Panc1 (cell line): ENCODE measurements around the gene GJA4. TPM values are rescaled to one million over a fixed set of nuclear protein-coding genes. Genes with fewer than 3 reads are reported as not detected.

Source experiments
- ATAC-seq: fragments of 200-7000 bp; cut with Tn5 transposase; 2 replicates; pipeline ENCODE4 v1.9.1; 2020; ENCODE audit warnings: mild to moderate bottlenecking, moderate library complexity
- BruUV-seq: library from RNA; stranded (reverse); fragments of 400-500 nt; replicated peaks from 2 replicates; lab custom pipeline; 2021; lab: Mats Ljungman, UMichigan
- CTCF ChIA-PET: fragments of 300-600 bp; sonication (Branson Sonifier 250); formaldehyde crosslinking; loops from one replicate; lab custom pipeline; 2022; ENCODE audit warnings: antibody characterized with exemption; lab: Charles Lee
- POLR2A ChIA-PET: fragments of 300-600 bp; sonication (Branson Sonifier 250); formaldehyde crosslinking; loops from one replicate; lab custom pipeline; 2022; ENCODE audit warnings: antibody characterized with exemption; lab: Charles Lee
- DNase-seq: peaks from one replicate; pipeline ENCODE4 v3.0.0-alpha.2; 2010; ENCODE audit warnings: low read depth, low spot score
- H3K27ac ChIP-seq: 2 replicates; pipeline ENCODE4 v1.5.1; 2011; ENCODE audit warnings: mild to moderate bottlenecking, low read length, inconsistent platforms
- H3K27me3 ChIP-seq: fragments of 200-500 bp; sonication (Bioruptor generic); 2 replicates; pipeline ENCODE4 v1.6.0; 2014; ENCODE audit warnings: low read length, inconsistent platforms; ENCODE audit not compliant: control insufficient read depth, insufficient read depth
- H3K36me3 ChIP-seq: fragments of 200-500 bp; sonication (Bioruptor generic); 2 replicates; pipeline ENCODE4 v1.5.1; 2014; ENCODE audit warnings: inconsistent platforms, mild to moderate bottlenecking, low read length, moderate library complexity; ENCODE audit not compliant: control insufficient read depth, insufficient read depth
- H3K4me1 ChIP-seq: 2 replicates; pipeline ENCODE4 v1.5.1; 2011; ENCODE audit warnings: inconsistent platforms, mild to moderate bottlenecking, low read length, moderate library complexity; ENCODE audit not compliant: control insufficient read depth, insufficient read depth
- H3K4me3 ChIP-seq, 2 experiments: 2 replicates each; pipeline ENCODE4 v1.5.1; 2011 to 2012; ENCODE audit warnings: low read depth in 2 of 2, low read length in 2 of 2, mild to moderate bottlenecking in 2 of 2, inconsistent platforms in 1 of 2, moderate library complexity in 1 of 2
- H3K9me3 ChIP-seq: fragments of 200-500 bp; sonication (Bioruptor generic); 2 replicates; pipeline ENCODE4 v1.5.1; 2014; ENCODE audit warnings: low read depth, mild to moderate bottlenecking, inconsistent platforms, low read length, moderate library complexity; ENCODE audit not compliant: control insufficient read depth, insufficient read depth
- CTCF ChIP-seq: fragments of 450-650 bp; IDR thresholded peaks from 2 replicates; pipeline ENCODE4 v1.5.1; 2017; ENCODE audit warnings: mild to moderate bottlenecking
- POLR2AphosphoS5 ChIP-seq: IDR thresholded peaks from 2 replicates; pipeline ENCODE4 v1.6.1; 2012; ENCODE audit warnings: mild to moderate bottlenecking, low read depth, low read length, moderate library complexity
- SIN3A ChIP-seq: IDR thresholded peaks from 2 replicates; pipeline ENCODE4 v1.6.1; 2012; ENCODE audit warnings: low read depth, mild to moderate bottlenecking, low read length, moderate library complexity, borderline replicate concordance; ENCODE audit not compliant: insufficient read depth
- TCF7L2 ChIP-seq: IDR thresholded peaks from 2 replicates; pipeline ENCODE4 v1.6.1; 2011; ENCODE audit warnings: mild to moderate bottlenecking, low read depth, low read length, inconsistent platforms
- in situ Hi-C: cut with HindIII; loops from 2 replicates; pipeline ENCODE4 v1.10.0; 2016; ENCODE audit warnings: low sequenced_read_pairs, low pct_unique_long_range_greater_than_20kb
- intact Hi-C: fragments of 100-400 bp; cut with micrococcal nuclease; formaldehyde crosslinking; loops from one replicate; pipeline ENCODE4 v1.10.0; 2022; ENCODE audit not compliant: unreplicated experiment
- total RNA-seq: library from RNA; stranded (reverse); gene quantifications from one replicate; pipeline ENCODE4 v1.2.1, GENCODE V29; 2021; ENCODE audit not compliant: unreplicated experiment
- TF ChIP-seq, protein P1 (sequence below), 2 experiments: IDR thresholded peaks; 2 replicates each; pipeline ENCODE4 v1.6.1; 2011 to 2012; ENCODE audit warnings: low read depth in 2 of 2, control low read depth in 1 of 2, low read length in 1 of 2, mild to moderate bottlenecking in 1 of 2, moderate library complexity in 1 of 2; ENCODE audit not compliant: insufficient read depth in 1 of 2

The GJA4 gene
- total RNA-seq, 1 experiment from 2014 or later = not detected

GRCh38 chr1:34744851-34745250 lies 47.9 kb upstream of the GJA4 start:
- ATAC-seq (no peak), DNase-seq (no peak)
- ChIA-PET CTCF (no interaction called here), POLR2A (no interaction called here)
- no peaks in the 10 kb centered on the region for H3K9me3 ChIP-seq
- BruUV-seq = no TSS peak
- intact Hi-C loops (loop anchor here (5.0 to 10.0 kb wide), 5 partner anchors 148 to 1113 kb away; no protein-coding TSS in a partner anchor), in situ Hi-C loops (no loop called here)
- H3K27ac ChIP-seq = no peak overlapping the region
- H3K27me3 ChIP-seq = no peaks in the 10 kb centered on the region
- no peak overlapping the region for H3K4me3 ChIP-seq
- H3K4me1 ChIP-seq = no peaks in the 10 kb centered on the region
- H3K36me3 ChIP-seq = no peaks in the 10 kb centered on the region
- no peak for TF ChIP-seq SIN3A
- TF ChIP-seq POLR2AphosphoS5 = no peak
- TF ChIP-seq TCF7L2 = no peak
- TF ChIP-seq, protein P1, sequence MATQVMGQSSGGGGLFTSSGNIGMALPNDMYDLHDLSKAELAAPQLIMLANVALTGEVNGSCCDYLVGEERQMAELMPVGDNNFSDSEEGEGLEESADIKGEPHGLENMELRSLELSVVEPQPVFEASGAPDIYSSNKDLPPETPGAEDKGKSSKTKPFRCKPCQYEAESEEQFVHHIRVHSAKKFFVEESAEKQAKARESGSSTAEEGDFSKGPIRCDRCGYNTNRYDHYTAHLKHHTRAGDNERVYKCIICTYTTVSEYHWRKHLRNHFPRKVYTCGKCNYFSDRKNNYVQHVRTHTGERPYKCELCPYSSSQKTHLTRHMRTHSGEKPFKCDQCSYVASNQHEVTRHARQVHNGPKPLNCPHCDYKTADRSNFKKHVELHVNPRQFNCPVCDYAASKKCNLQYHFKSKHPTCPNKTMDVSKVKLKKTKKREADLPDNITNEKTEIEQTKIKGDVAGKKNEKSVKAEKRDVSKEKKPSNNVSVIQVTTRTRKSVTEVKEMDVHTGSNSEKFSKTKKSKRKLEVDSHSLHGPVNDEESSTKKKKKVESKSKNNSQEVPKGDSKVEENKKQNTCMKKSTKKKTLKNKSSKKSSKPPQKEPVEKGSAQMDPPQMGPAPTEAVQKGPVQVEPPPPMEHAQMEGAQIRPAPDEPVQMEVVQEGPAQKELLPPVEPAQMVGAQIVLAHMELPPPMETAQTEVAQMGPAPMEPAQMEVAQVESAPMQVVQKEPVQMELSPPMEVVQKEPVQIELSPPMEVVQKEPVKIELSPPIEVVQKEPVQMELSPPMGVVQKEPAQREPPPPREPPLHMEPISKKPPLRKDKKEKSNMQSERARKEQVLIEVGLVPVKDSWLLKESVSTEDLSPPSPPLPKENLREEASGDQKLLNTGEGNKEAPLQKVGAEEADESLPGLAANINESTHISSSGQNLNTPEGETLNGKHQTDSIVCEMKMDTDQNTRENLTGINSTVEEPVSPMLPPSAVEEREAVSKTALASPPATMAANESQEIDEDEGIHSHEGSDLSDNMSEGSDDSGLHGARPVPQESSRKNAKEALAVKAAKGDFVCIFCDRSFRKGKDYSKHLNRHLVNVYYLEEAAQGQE (IDR thresholded peaks at IDR 0.05; ENCODE audit: insufficient read depth in 1 of 2, low read depth in 2 of 2, low read length in 1 of 2) = no peak
- no peak for TF ChIP-seq CTCF

- no peak for DNase-seq
- TF ChIP-seq POLR2AphosphoS5 (no peak), SIN3A (no peak), CTCF (no peak), TCF7L2 (no peak)
- TF ChIP-seq, protein P1 (IDR thresholded peaks at IDR 0.05; ENCODE audit: insufficient read depth in 1 of 2, low read depth in 2 of 2, low read length in 1 of 2) = no peak
- no peaks in the 10 kb centered on the region for H3K27me3 ChIP-seq
- in situ Hi-C loops = no loop called here
- intact Hi-C loops = loop anchor here (10.0 kb wide), 3 partner anchors 281 to 1011 kb away; no protein-coding TSS in a partner anchor
- H3K27ac ChIP-seq = no peak overlapping the region
- no peak overlapping the region for H3K4me3 ChIP-seq
- POLR2A ChIA-PET = no interaction called here
- H3K36me3 ChIP-seq = no peaks in the 10 kb centered on the region
- CTCF ChIA-PET = no interaction called here
- ATAC-seq = no peak
- no TSS peak for BruUV-seq
- no peaks in the 10 kb centered on the region for H3K4me1 ChIP-seq
- no peaks in the 10 kb centered on the region for H3K9me3 ChIP-seq
Measured at GRCh38 chr1:34745666-34746065, 47.1 kb upstream of the GJA4 start.
